Activated CD4-positive, alpha-beta T cell treated with anti-CD3 and anti-CD28 coated beads for 4 hours (primary cell): ENCODE measurements around the gene ZDHHC14.
A peak's percentile ranks its signal among the peaks of the same experiment; 100 is the strongest.
"Not testable (repeated sequence)": the region's sequence is repeated elsewhere in the genome, so short reads cannot be mapped to it uniquely, and the experiment has no call there.

ENCODE experiments used
- DNase-seq, 2 donors: peaks; one replicate each; pipeline ENCODE4 v3.0.0-alpha.2; 2020

Gene ZDHHC14

DNA sequence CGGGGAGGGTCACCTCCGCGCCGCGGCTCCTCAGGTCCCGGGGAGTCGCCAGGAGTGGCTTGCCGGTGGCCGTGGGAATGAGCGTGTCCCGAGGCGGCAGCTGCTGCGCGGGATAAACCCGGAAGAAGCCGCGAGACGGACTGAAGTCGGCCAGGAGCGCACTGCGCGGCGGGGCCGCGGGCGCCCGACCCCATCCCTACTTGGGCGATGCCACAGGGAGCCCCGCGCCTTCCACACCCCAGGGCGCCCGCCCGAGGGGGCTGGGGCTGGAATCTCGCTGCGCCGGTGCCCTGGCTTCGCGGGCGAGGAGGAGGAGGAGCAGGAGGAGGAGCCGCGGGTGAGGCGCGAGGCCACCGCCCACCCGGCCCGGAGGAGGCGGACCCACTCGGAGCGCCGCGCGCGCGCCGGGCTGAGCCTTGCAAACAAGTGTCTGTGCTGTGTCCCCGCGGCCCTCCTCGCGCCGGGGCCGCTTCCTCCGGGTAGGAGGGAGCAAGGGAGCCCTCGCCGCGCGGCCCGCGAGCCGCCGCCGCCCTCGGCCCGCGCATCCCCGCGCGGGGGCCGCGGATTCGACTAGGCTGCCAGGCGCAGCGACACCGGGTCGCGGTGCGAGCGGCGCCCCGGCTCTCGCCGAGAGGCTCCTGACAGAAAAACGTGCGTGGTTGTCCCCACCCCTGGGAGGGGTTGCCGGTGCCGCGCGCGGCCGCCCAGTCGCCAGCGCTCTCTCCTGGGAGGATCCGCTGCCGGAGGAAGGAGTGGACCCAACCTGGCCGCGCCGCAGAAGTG is at the start of gene ZDHHC14:
Gene ZDHHC14 (plus strand): TSS at position 412 of the 783 bp plus-strand sequence.
- DNase-seq = peak; percentile 89 to 91

DNA sequence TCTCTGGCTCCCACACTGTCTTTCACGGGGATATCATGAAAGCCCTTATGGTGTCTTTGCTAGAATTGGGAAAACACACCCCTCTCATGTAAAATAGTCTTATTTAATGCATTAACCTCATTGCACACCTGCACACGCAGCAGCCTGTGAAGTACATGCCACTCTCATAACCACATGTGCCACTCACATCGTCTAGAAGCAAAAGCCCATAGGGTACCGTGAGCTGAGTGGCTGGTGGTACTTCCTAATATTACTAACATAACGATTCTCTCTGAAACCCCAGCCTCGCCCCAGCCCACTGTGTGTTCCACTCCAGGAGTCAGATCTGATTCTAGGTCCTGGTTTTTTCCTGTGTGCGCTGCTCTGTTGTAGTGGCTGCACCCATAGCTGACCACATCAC is 48.2 kb upstream of the ZDHHC14 start:
- DNase-seq = no peak

DNA sequence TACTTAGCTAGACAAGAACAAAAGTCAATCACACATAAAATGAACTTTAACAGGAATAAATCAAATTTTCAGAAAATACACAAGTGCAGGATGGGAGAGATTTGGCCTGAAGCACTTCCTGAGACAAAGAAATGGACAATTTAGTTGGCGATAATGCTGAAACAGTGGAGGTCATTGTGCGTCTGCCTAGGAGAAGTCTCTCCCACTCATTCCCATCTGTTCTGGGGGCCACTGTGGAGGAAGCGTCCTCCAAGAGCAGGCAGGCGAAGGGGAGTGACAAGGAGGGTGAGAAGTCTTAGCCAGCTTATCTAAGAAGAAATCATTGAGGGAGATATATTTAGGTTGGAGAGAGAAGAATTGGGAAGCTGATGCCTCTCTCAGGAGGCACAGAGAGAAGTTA is 47.5 kb upstream of the ZDHHC14 start:
- DNase-seq = no peak

DNA sequence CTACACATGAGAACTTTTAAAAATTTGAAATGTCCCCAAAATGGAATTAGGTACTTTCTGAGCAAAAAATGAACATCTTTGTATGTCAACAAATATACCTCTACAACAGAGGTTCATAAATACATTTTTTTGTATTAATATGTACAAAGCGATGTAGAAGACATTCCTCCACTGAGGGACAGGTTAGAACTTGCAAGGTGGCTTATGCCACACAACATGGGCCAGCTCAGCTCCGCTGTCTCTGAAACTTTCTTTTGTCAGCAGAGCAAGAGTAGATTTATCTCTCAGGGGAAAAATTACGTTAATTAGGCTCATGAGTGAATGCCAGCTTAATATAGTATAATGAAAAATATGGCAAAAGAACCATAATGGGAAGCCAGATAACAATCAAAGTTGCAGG is 47.0 kb upstream of the ZDHHC14 start:
- no peak for DNase-seq

DNA sequence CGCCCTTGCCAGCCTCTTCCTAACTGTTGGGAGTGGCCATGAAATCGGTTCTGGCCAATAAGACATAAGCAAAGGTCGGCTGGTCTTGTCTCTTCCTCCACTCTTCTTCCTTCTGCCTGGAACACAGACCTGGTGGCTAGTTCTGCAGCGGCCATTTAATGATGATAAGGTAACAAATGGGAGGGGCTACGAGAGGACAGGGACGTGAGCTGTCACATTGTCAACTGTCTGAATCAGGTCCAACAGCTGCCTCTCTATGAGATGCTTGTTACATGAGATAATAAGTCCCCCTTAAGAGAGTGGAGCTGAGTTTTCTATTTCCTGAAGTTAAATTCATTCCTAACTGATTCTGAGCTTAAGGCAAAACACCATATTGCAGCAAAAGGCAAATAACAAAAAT is 45.2 kb upstream of the ZDHHC14 start:
- DNase-seq = no peak

DNA sequence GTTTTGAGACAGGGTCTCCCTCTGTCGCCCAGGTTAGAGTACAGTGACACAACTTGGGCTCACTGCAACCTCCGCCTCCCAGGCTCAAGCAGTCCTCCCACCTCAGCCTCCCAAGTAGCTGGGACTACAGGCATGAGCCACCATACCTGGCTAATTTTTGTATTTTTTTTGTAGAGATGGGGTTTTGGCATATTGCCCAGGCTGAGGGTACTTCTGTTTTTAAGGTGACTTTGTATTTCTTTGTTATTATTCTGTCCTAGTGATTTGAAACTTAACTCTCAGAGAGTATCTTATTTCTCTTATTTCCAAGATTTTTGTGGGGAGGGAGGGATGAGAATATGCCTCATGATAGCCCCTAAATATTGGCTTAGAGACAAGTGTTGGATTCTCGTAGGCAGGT is 43.7 kb upstream of the ZDHHC14 start:
- DNase-seq = not testable (repeated sequence)

DNA sequence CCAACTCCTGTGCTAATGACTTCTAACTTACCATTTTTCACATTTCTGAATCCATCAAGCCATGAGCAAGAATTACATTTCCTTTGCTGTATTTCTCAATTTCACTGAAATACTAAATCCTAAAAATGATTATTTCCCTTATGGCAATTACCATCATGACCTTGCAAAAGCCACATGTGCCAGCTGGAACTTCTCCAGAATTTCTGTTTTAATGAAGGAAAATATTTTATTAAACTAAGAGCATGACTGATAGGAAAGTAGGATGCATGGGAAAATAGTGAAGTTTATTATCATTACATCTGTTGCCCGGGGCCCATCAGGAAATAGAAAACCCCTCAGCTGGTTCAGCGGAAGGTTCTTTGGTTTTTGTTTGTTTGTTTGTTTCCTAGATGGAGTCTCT is 43.2 kb upstream of the ZDHHC14 start:
- no peak for DNase-seq

DNA sequence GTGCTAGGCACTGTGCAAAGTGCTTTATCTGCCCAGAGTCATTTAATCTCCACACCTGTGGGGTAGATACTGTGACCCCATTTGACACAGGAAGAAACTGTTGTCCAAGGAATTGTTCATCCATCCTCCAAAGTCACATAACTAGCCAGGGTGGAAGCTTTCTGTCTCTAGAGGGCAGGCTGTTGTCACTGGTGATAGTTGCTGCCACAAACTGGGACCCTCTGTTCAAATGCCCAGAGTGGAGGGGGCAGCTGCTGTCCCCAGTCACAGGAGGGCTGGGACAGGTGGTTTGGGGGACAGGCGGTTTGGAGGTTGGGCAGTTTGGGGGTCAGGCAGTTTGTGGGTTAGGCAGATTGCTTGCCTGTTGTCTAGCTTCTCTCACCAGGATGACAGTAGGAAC is 41.6 kb upstream of the ZDHHC14 start:
- no peak for DNase-seq

DNA sequence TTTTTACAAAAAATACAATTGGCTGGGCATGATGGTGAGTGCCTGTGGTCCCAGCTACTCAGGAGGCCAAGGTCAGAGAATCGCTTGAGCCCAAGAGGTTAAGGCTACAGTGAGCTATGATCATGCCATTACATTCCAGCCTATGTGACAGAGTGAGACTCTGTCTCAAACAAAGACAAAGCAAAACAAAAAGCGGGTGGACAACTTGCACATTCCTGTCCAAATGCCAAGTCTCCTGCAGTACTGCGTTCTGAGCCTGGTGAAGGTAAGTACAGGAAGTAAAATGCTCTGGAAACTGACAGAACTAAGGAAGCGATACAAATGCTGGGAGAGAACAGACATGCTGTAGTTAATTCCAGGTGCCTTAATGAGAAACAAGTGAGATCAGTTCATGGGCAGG is 37.3 kb upstream of the ZDHHC14 start:
- DNase-seq = no peak

DNA sequence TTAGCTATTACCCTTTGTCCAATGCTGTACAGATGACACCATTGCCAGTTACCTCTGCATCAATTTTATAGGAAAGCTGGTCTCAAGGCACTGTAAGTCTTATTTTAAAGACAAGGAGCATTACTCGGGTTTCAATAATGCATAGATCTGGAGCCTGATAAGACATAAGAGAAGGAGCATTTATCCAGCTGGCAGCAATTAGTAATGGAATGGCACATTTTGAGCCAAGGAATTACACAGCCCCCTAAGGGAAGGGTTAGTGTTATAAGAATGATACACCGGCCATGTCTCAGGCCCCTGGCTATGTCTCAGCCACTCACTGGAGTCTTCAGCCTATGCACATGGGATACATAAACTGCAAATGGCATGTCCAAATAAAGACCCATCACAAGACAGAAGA is 34.6 kb upstream of the ZDHHC14 start:
- DNase-seq = no peak

DNA sequence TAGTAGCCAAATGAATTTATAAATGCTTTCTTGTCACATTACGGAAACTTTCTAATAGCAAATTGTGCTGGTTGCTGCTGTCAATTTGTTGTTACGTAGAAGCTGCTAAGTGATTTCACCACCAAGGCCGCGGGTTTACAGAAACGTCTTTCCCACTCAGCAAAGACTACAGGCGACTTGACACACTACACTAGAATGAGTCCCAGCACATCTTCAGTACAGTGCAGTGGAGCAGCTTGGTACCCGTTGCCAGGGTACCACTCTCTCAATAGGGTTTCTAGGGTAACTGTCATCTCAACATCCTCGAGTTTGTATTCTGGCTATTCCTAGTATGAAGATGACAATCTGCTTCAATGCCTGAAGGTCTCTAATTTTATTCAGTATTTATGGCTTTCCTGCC is 22.7 kb upstream of the ZDHHC14 start:
- DNase-seq = no peak

DNA sequence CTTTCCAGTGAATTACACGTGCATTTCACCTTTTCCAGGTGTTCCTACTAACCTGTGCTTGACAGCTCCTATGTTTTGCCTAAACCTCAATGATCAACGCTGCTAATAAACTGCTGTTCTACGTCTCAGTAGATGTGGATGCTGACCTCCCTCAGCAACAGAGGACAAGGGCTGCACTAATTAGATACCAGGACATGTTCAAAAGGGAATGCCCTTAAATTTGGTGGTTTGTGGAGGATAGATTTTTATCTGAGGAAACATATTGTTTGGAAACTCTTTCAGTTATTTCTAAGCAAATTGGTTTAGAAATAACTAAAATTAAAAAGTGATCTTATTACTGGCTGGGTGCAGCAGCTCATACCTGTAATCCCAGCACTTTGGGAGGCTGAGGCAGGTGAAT is 19.1 kb upstream of the ZDHHC14 start:
- DNase-seq = no peak

DNA sequence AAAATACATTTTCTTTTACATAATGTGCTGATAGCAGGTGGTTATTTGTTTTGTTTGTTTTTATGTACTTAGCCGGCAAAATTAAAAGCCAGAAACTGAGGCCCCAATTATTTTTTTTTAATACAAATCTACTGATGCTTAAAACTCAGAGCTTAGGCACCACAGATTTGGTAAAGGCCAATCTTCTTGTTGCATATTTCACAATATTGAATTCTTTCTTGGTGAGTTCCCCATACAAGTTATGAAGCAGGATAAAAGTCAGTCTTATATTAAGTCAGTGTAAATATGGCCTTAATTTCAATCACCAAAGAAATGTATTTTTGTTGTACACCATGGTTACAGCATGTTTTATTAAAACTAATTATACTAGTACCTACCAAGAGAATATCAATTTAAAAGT is 16.3 kb upstream of the ZDHHC14 start:
- DNase-seq = no peak

DNA sequence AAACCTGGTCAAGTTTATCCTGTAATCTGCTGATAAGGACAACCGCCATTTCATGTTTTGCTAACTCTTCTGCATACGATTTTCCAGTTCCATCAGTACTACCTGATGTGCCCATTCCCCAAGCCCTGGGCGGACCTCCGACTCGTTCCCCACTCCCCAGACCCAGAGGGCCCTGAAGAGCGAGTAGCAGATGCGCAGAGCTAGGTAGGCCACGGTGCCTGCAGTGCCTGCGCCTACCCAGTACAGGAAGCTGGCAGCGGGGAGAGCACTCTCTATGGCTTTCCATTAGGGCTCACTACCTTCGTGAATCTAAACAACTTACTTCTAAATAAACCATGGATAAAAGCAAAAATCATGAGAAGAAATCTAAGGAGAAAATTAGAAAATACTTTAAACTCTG is 14.3 kb upstream of the ZDHHC14 start:
- DNase-seq = no peak

DNA sequence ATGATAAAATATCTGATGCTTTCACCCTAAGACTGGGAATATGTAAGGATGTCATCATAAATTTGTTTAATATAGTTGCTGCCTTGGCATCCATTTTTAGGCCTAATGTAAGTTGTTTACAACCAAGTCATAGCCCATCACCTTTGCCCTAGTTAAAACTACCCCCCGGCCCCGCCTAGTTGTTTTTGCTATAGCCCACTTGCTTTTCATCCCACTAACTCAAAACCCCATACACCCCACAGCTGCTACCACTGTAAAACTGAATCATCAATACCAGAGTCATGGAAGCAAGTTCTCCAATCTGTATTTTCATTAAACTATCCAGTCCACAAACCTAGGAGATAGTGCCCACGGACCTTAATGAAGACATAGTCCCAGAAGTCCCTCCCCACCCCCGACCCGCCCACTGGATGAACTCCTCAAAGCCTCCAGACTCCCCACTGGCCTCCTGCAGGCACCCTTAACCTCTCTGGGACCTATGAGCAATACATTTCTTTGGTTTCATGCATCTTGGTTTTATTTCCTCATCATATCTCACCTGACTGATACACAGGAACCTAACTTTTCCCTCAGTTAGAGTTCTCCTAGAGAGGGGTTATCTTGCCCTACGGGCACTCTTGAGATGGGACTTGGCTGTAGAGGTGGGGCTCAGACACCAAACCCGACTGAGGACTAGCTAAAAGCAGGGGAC is 12.5 kb upstream of the ZDHHC14 start:
- no peak for DNase-seq

DNA sequence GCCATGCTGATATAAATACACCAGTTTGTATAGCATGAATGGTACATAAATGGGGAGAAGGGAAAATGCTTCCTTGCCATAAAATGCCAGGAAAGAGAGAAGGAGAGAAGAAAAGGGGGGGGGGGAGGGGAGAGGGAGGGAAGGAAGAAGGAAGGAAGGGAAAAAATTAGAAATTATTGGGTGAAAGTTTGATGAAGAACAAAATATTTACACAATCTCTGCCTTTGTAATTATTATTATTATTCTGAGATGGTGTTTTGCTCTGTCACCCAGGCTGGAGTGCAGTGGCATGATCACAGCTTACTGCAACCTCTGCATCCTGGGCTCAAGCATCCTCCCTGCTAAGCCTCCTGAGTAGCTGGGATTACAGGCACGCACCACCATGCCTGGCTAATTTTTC is 10.2 kb upstream of the ZDHHC14 start:
- no peak for DNase-seq

DNA sequence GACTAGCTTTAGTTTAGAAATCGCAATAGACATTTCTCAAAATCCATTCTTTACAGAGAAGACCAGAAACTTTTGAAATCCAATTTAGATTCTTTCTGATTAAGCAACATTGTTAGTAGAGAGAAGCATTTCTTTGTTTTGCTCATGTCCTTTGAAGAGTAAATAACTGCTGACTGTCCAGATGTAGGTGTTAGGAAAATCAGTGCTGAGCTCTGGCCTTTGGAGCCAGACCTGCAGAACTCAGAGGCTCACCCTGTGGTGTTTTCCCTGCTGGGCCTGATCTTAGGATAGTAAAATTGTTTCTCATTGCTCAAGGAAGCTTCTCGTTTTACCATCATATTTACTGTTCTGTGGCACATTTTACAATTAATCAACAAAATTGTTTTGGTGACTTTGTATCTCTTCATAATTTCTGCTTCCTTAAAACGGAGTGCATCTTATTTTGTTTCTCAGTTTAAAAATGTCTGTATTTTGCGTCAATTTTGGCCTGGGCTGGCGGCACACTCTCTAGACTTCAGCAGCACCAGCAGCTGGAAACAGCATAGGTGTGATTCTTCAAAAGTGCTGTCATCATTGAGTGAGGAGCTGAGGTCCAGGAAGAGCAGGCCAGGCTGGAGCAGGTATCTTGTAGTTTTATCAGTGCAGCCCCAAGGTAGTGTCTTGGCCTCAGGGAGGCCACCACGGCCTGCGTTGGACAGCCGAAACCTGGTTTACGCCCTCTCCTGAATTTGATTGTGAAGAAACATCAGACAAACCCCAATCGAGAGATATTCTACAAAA is 8.3 kb upstream of the ZDHHC14 start:
- no peak for DNase-seq

DNA sequence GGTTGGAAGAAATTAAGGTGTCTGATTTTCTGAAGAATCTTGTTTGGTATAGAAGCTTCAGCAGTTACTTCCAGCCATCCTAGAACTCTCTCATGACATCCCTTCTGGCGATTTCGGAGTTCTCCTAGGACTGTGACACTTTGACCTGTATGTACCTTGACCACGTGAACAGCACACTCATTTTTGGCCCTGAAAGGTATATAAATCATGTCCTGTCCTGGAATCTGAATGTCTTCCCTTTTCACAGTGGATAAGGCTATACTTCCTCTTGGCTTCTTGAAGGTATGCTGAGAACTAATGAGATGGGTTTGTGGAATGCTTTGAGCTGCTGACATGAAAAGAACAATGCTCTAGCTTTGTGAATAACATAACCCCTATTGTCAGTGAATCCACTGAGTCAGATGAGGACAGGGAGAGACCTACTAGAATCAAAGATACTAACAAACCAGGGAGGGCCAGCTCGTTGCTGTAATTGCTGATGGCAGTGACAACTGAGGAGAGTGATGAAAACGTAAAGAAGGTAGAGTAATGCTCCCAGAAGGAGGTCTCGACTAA is 6.0 kb upstream of the ZDHHC14 start:
- no peak for DNase-seq

DNA sequence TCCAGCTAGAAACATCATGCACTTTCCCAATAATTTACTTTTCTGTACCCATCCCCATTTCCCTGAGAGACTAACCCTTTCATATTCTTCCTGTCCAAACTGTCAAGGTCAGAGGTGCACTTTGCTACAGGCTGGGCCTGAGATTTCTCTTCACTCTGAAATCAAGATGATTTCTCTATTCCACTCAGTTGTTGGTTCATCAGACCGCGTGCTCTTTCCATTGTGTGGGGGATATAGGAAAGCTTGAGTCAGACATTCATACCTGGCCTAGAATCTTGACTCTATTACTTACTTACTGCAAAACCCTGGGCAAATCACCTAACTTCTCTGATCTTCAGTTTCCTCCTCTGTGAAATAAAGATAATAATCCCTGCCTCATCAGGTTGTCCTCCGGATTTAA is 4.7 kb upstream of the ZDHHC14 start:
- DNase-seq = peak in 1 of 2 donors; percentile 15

DNA sequence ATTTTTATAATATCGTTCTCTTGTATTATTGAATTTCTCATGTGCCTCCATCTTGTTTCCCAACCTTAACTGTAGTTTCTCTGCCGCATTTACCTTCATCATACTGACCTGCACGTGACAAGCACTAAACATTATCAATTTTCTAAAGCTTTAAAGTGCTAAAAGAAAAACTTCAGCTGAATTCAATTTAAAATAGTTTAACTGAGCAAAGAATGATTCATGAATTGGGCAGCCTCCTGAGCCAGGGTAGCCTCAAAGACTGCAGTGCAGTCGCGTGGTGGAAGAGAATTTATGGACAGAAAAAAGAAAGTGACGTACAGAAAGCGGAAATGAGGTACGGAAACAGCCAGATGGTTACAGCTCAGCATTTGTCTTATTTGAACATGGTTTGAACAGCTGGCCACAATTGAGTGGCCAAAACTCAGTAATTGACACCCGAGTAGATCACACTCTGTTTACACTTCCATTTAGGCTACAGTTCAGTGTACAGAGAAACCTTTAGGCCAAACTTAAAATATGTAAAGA is 4.2 kb upstream of the ZDHHC14 start:
- DNase-seq = no peak

DNA sequence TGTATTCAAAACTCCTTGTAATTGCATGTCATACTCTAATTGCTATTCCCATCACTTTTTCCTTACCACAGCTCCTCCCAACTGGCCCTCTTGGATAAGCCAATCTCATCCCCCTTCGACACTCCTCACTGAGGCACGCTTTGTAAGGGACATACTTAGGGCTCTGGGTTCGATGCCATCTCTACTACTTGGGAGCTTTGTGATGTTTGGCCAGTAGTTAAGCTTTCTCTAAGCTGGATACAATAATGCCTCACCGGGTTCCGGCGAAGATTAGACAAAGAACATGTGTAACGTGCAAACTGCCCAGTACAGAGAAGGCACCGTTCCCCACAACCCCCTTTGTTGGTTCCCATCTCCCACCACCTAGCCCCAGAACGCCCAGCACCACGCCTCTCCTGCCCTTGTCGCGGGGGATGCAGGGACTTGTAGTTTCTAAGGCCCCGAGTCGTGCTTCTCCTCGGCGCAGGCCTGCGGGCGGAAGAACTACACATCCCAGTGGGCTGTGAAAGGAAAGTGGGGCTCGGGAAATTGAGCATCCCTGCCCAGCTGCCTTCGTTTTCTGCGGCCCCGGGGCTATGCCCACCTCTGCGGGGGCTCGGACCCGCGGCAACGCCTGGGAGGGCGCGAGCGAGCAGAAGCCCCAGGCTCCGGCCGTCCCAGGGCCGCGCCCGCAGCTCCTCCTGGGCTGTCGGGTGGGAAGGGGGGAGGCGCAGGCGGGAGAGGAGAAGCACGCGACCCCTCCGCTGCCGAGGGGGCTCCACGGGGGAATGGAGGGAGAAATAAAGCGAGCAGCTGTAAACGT is 1.1 kb upstream of the ZDHHC14 start:
- DNase-seq = peak; percentile 88 to 90

DNA sequence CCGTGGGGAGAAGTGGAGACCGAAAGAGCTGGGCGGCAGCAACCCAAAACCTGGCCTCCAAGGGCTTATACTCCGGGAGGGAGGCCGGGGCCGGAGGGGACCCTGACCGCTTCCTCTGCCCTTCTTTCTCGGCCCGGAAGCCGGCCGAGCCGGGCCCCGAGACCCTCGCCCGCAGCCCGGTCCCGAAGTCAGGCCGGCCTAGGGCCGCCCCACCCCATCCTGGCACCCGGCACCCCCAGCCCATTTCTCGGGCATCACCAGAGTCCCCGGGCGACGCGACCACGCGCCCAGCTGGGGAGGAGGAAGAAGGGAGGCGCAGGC is 572 bp upstream of the ZDHHC14 start:
- no peak for DNase-seq
